Subcutaneous abdominal adipose tissue (tissue), 5 donors: ENCODE results near the gene C21orf58.

Experiments
- H3K27ac ChIP-seq: one replicate; pipeline ENCODE4 v1.7.0; 2013; ENCODE audit warnings: low read depth, mild to moderate bottlenecking, inconsistent platforms, low read length, moderate library complexity
- H3K27me3 ChIP-seq, 5 donors: one replicate each; pipeline ENCODE4 v1.7.0; 2013; ENCODE audit warnings: low read length in 5 of 5, inconsistent platforms in 1 of 5; ENCODE audit not compliant: control insufficient read depth in 5 of 5, insufficient read depth in 4 of 5
- H3K36me3 ChIP-seq, 5 donors: one replicate each; pipeline ENCODE4 v1.7.0; 2013; ENCODE audit warnings: low read length in 5 of 5; ENCODE audit not compliant: control insufficient read depth in 5 of 5, insufficient read depth in 5 of 5
- H3K4me1 ChIP-seq, 5 donors: one replicate each; pipeline ENCODE4 v1.7.0; 2013; ENCODE audit warnings: low read length in 5 of 5, mild to moderate bottlenecking in 3 of 5, moderate library complexity in 1 of 5; ENCODE audit not compliant: control insufficient read depth in 5 of 5, insufficient read depth in 5 of 5
- H3K4me3 ChIP-seq, 5 donors: one replicate each; pipeline ENCODE4 v1.7.0; 2013; ENCODE audit warnings: low read length in 5 of 5, low read depth in 1 of 5
- H3K9ac ChIP-seq, 5 donors: one replicate each; pipeline ENCODE4 v1.7.0; 2013; ENCODE audit warnings: low read length in 5 of 5, mild to moderate bottlenecking in 4 of 5, moderate library complexity in 3 of 5
- H3K9me3 ChIP-seq, 5 donors: one replicate each; pipeline ENCODE4 v1.7.0; 2013; ENCODE audit warnings: low read length in 5 of 5; ENCODE audit not compliant: control insufficient read depth in 5 of 5
- donor health status: healthy.
- donor health status: healthy.
- donor health status: healthy.
- donor health status: healthy.
- donor health status: healthy.

C21orf58 gene

GRCh38 chr21:46286648-46287002 lies 37.0 kb downstream of the C21orf58 start:
- Histone ChIP-seq H3K9ac (peak overlapping the region in 4 of 5 donors; percentile 17 to 91 (median 89)), H3K4me3 (peak overlapping the region; percentile 80 to 91 (median 85)), H3K4me1 (peaks cover 11 to 46% (median 45%) of the 10 kb centered on the region in 5 donors), H3K27me3 (no peaks in the 10 kb centered on the region), H3K9me3 (no peaks in the 10 kb centered on the region), H3K27ac (peak overlapping the region; percentile 86), H3K36me3 (peaks cover 0 to 16% (median 7%) of the 10 kb centered on the region in 5 donors)

GRCh38 chr21:46285761-46286647 lies 37.7 kb downstream of the C21orf58 start, which contains the start of gene YBEY:
Gene YBEY, plus strand, starts transcription at chr21:46286342. Its CDS starts 572 bp downstream, at chr21:46286914.
- Histone ChIP-seq H3K27me3 (no peaks in the 10 kb centered on the region), H3K4me1 (peaks cover 11 to 51% (median 46%) of the 10 kb centered on the region in 5 donors), H3K9me3 (no peaks in the 10 kb centered on the region), H3K4me3 (peak within 1 kb of the TSS; percentile 80 to 91 (median 85)), H3K9ac (peak within 1 kb of the TSS; percentile 88 to 91 (median 90)), H3K36me3 (peaks cover 0 to 11% (median 5%) of the 10 kb centered on the region in 5 donors), H3K27ac (peak within 1 kb of the TSS; percentile 86)

GRCh38 chr21:46285206-46285661 lies 38.4 kb downstream of the C21orf58 start, which contains the start of gene MCM3AP:
Gene MCM3AP, minus strand, starts transcription at chr21:46285611. Its CDS starts 325 bp downstream, at chr21:46285286.
- peaks cover 11 to 52% (median 46%) of the 10 kb centered on the region in 5 donors for H3K4me1 ChIP-seq
- H3K9me3 ChIP-seq: no peaks in the 10 kb centered on the region
- H3K4me3 ChIP-seq: peak within 1 kb of the TSS; percentile 80 to 91 (median 85)
- peaks cover 0 to 15% (median 9%) of the 10 kb centered on the region in 5 donors for H3K36me3 ChIP-seq
- H3K27me3 ChIP-seq: no peaks in the 10 kb centered on the region
- peak within 1 kb of the TSS; percentile 86 for H3K27ac ChIP-seq
- peak within 1 kb of the TSS; percentile 88 to 91 (median 90) for H3K9ac ChIP-seq

- no peaks in the 10 kb centered on the region for H3K27me3 ChIP-seq
- H3K36me3 ChIP-seq: peaks cover 0 to 19% (median 14%) of the 10 kb centered on the region in 5 donors
- peak overlapping the region; percentile 74 to 91 (median 81) for H3K4me3 ChIP-seq
- H3K9me3 ChIP-seq: no peaks in the 10 kb centered on the region
- peak overlapping the region; percentile 25 to 91 (median 90) for H3K9ac ChIP-seq
- peaks cover 11 to 52% (median 46%) of the 10 kb centered on the region in 5 donors for H3K4me1 ChIP-seq
- no peak overlapping the region for H3K27ac ChIP-seq
Observed at GRCh38 chr21:46284733-46285132, 38.9 kb downstream of the C21orf58 start.

GRCh38 chr21:46284077-46284644 lies 39.5 kb downstream of the C21orf58 start:
- Histone ChIP-seq H3K27ac (no peak overlapping the region), H3K4me3 (peak overlapping the region in 3 of 5 donors; percentile 25 to 42 (median 40)), H3K27me3 (no peaks in the 10 kb centered on the region), H3K9me3 (no peaks in the 10 kb centered on the region), H3K9ac (peak overlapping the region; percentile 45 to 91 (median 54)), H3K36me3 (peaks cover 0 to 24% (median 20%) of the 10 kb centered on the region in 5 donors), H3K4me1 (peaks cover 11 to 52% (median 46%) of the 10 kb centered on the region in 5 donors)

GRCh38 chr21:46274797-46275390 lies 48.8 kb downstream of the C21orf58 start:
- no peak overlapping the region for H3K27ac ChIP-seq
- H3K4me3 ChIP-seq: no peak overlapping the region
- no peaks in the 10 kb centered on the region for H3K9me3 ChIP-seq
- no peaks in the 10 kb centered on the region for H3K4me1 ChIP-seq
- no peaks in the 10 kb centered on the region for H3K27me3 ChIP-seq
- H3K9ac ChIP-seq: no peak overlapping the region
- H3K36me3 ChIP-seq: peaks cover 11 to 93% (median 85%) of the 10 kb centered on the region in 5 donors

GRCh38 chr21:46273341-46273740 lies 50.3 kb downstream of the C21orf58 start:
- H3K27ac ChIP-seq: no peak overlapping the region
- peaks cover 11 to 95% (median 87%) of the 10 kb centered on the region in 5 donors for H3K36me3 ChIP-seq
- H3K27me3 ChIP-seq: no peaks in the 10 kb centered on the region
- no peak overlapping the region for H3K4me3 ChIP-seq
- H3K4me1 ChIP-seq: no peaks in the 10 kb centered on the region
- no peaks in the 10 kb centered on the region for H3K9me3 ChIP-seq
- no peak overlapping the region for H3K9ac ChIP-seq

GRCh38 chr21:46269466-46269865 lies 54.2 kb downstream of the C21orf58 start:
- Histone ChIP-seq H3K9me3 (no peaks in the 10 kb centered on the region), H3K9ac (no peak overlapping the region), H3K36me3 (peaks cover 6 to 99% (median 93%) of the 10 kb centered on the region in 5 donors), H3K4me3 (no peak overlapping the region), H3K4me1 (no peaks in the 10 kb centered on the region), H3K27ac (no peak overlapping the region), H3K27me3 (no peaks in the 10 kb centered on the region)

- H3K9me3 ChIP-seq: no peaks in the 10 kb centered on the region
- H3K36me3 ChIP-seq: peaks cover 3 to 98% (median 91%) of the 10 kb centered on the region in 5 donors
- H3K4me3 ChIP-seq: no peak overlapping the region
- no peak overlapping the region for H3K9ac ChIP-seq
- no peaks in the 10 kb centered on the region for H3K4me1 ChIP-seq
- H3K27me3 ChIP-seq: no peaks in the 10 kb centered on the region
- no peak overlapping the region for H3K27ac ChIP-seq
Observed at GRCh38 chr21:46268371-46268770, 55.3 kb downstream of the C21orf58 start.
